Coronary artery (tissue), 2 donors: Measurements from ENCODE around the gene UBASH3A.

Experiments used
- DNase-seq: peaks from one replicate; pipeline ENCODE4 v3.0.0-alpha.2; 2017; ENCODE audit warnings: low spot score
- H3K27ac ChIP-seq, 2 donors: fragments of 200-600 bp; sonication (generic); one replicate each; pipeline ENCODE4 v1.5.1; 2016 to 2019
- H3K4me3 ChIP-seq: fragments of 200-600 bp; sonication (generic); 2 replicates; pipeline ENCODE4 v1.5.1; 2016; ENCODE audit warnings: mild to moderate bottlenecking, moderate library complexity
- TF ChIP-seq, protein P1 (sequence below): fragments of 200-600 bp; sonication (generic); IDR thresholded peaks from one replicate; pipeline ENCODE4 v1.5.1; 2019; ENCODE audit warnings: antibody characterized with exemption

UBASH3A gene

DNA sequence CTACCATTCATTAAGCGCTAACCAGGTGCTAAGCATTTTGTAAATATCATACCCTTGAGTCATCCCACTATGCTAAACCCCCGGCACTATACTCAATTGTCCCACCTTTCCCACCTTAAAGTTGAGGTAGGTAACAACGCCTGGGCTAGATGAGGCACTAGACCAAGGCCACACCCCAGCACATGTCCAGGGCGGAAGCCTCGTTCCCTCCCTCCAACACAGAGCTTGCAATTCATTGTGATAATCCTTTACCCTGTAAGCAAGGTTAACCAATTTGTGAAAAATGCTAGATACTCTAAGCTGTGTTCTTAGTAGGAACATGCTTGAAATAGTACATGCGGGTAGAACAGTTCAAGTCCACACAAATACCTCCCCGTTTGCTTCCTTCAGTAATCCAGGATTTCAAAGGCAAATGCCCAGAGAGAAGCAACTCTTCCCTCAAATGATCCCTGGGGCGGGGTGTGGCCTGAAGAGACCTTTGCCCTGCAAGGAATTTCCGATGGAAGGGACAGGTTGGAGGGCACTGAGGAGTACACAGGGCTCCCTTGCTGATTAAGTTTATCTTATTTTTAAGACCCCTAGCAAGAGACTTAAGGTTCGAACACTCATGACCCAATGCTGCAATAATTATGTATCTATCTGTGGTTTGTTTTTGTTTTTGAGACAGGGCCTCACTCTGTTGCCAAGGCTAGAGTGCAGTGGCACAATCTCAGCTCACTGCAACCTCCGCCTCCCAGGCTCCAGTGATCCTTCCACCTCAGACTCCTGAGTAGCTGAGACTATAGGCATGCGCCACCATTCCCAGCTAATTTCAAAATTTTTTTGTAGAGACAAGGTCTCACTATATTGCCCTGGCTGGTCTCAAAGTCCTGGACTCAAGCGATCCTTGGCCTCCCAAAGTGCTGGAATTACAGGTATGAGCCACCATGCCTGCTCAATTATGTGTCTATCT lies 89.7 kb downstream of the UBASH3A start:
- no peak for DNase-seq
- Histone ChIP-seq H3K4me3 (no peak overlapping the region), H3K27ac (no peak overlapping the region)
- TF ChIP-seq, protein P1, sequence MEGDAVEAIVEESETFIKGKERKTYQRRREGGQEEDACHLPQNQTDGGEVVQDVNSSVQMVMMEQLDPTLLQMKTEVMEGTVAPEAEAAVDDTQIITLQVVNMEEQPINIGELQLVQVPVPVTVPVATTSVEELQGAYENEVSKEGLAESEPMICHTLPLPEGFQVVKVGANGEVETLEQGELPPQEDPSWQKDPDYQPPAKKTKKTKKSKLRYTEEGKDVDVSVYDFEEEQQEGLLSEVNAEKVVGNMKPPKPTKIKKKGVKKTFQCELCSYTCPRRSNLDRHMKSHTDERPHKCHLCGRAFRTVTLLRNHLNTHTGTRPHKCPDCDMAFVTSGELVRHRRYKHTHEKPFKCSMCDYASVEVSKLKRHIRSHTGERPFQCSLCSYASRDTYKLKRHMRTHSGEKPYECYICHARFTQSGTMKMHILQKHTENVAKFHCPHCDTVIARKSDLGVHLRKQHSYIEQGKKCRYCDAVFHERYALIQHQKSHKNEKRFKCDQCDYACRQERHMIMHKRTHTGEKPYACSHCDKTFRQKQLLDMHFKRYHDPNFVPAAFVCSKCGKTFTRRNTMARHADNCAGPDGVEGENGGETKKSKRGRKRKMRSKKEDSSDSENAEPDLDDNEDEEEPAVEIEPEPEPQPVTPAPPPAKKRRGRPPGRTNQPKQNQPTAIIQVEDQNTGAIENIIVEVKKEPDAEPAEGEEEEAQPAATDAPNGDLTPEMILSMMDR, result no peak

GRCh38 chr21:42495027-42495426 lies 91.3 kb downstream of the UBASH3A start:
- TF ChIP-seq, protein P1, result no peak

GRCh38 chr21:42495765-42496119 lies 92.0 kb downstream of the UBASH3A start:
- Histone ChIP-seq H3K27ac (peak overlapping the region in 1 of 2 donors; percentile 10), H3K4me3 (peak overlapping the region; percentile 89)
- TF ChIP-seq, protein P1, result no peak
- DNase-seq, result no peak

More at GRCh38 chr21:42495027-42495426, 91.3 kb downstream of the UBASH3A start:
- Histone ChIP-seq H3K27ac (no peak overlapping the region), H3K4me3 (no peak overlapping the region)
- DNase-seq, result no peak

GRCh38 chr21:42496120-42496838 lies 92.6 kb downstream of the UBASH3A start, which contains the start of gene RSPH1:
RSPH1 (minus strand) TSS chr21:42496224; CDS start chr21:42496186, 38 bp downstream.
- DNase-seq, result peak; percentile 100
- Histone ChIP-seq H3K27ac (peak within 1 kb of the TSS; percentile 50 to 85), H3K4me3 (peak within 1 kb of the TSS; percentile 89)
- TF ChIP-seq, protein P1, result no peak

- H3K27ac ChIP-seq, result peak overlapping the region; percentile 50 to 85
- TF ChIP-seq, protein P1, result no peak
- H3K4me3 ChIP-seq, result peak overlapping the region; percentile 89
- DNase-seq, result no peak
Observed at GRCh38 chr21:42496839-42497202, 93.1 kb downstream of the UBASH3A start.
